A549 (cell line): ENCODE data around the gene CSAG2.

Experiments
- CHD2 ChIP-seq: fragments of 150-350 bp; IDR thresholded peaks from 2 replicates; pipeline ENCODE4 v1.6.1; 2014; ENCODE audit warnings: low read length; ENCODE audit not compliant: partially characterized antibody
- CTCF ChIP-seq: fragments of >200 bp; sonication (Bioruptor Twin); formaldehyde crosslinking; IDR thresholded peaks from 3 replicates; pipeline ENCODE4 v1.5.1; 2016
- ELK1 ChIP-seq: fragments of 150-350 bp; IDR thresholded peaks from 2 replicates; pipeline ENCODE4 v1.6.1; 2014; ENCODE audit warnings: low read depth, mild to moderate bottlenecking, low read length
- EP300 ChIP-seq, 2 experiments: fragments of >200 bp; sonication (Bioruptor Twin); formaldehyde crosslinking; IDR thresholded peaks; 2 replicates in 1 of 2; 3 replicates in 1 of 2; pipeline ENCODE4 v1.6.1; 2016 to 2017
- GATA3 ChIP-seq: IDR thresholded peaks from 2 replicates; pipeline ENCODE4 v1.6.1; 2012; ENCODE audit warnings: borderline replicate concordance
- POLR2A ChIP-seq: IDR thresholded peaks from 2 replicates; pipeline ENCODE4 v1.6.1; 2012; ENCODE audit warnings: mild to moderate bottlenecking, low read length
- POLR2AphosphoS2 ChIP-seq: conservative IDR thresholded peaks from 2 replicates; pipeline ENCODE4 v1.6.1; 2012; ENCODE audit warnings: low read length, improper control_type of control experiment, inconsistent platforms
- SMC3 ChIP-seq: fragments of >200 bp; sonication (Bioruptor Twin); formaldehyde crosslinking; IDR thresholded peaks from 3 replicates; pipeline ENCODE4 v1.6.1; 2018; ENCODE audit warnings: inconsistent platforms
- ZFP36 ChIP-seq: fragments of 450-650 bp; IDR thresholded peaks from 2 replicates; pipeline ENCODE4 v1.6.1; 2014; ENCODE audit warnings: borderline replicate concordance; ENCODE audit not compliant: partially characterized antibody

- TF ChIP-seq CTCF (no peak), POLR2A (no peak), EP300 (IDR thresholded peaks at IDR 0.05) (no peak), ZFP36 (no peak), SMC3 (no peak), ELK1 (no peak), CHD2 (no peak), GATA3 (no peak), POLR2AphosphoS2 (no peak)
These were observed 34.9 kb downstream of the CSAG2 start for GRCh38 chrX:152674135-152674534.
